Naive thymus-derived CD4-positive, alpha-beta T cell (primary cell): Measurements from ENCODE around the gene ENAM. TPM values are rescaled to one million over a fixed set of nuclear protein-coding genes. Genes with fewer than 3 reads are reported as not detected.
"Not testable (repeated sequence)": the region's sequence is repeated elsewhere in the genome, so short reads cannot be mapped to it uniquely, and the experiment has no call there.

Experiments used
- ATAC-seq: fragments of 150-1000 bp; cut with Tn5 transposase; 2 replicates; pipeline ENCODE4 v1.10.0; 2021; ENCODE audit warnings: mild to moderate bottlenecking, moderate library complexity
- CTCF ChIA-PET: fragments of 350-600 bp; sonication (Branson Sonifier 250); formaldehyde crosslinking; loops from one replicate; lab custom pipeline; 2021; ENCODE audit warnings: antibody characterized with exemption; lab: Charles Lee
- POLR2A ChIA-PET: fragments of 350-600 bp; sonication (Branson Sonifier 250); formaldehyde crosslinking; loops from one replicate; lab custom pipeline; 2021; ENCODE audit warnings: antibody characterized with exemption, inconsistent platforms; lab: Charles Lee
- DNase-seq, 9 donors: peaks; one replicate each; pipeline versions ENCODE4 v3.0.0 to v3.0.0-alpha.2; 2020 to 2022; ENCODE audit warnings: mixed read lengths in 1 of 9
- H3K27ac ChIP-seq: one replicate; pipeline ENCODE4 v1.7.0; 2013; ENCODE audit warnings: mild to moderate bottlenecking, low read depth, low read length, moderate library complexity
- H3K27me3 ChIP-seq, 2 donors: one replicate each; pipeline ENCODE4 v1.7.0; 2013; ENCODE audit warnings: low read length in 2 of 2, mild to moderate bottlenecking in 2 of 2, moderate library complexity in 2 of 2; ENCODE audit not compliant: control insufficient read depth in 2 of 2, insufficient read depth in 2 of 2
- H3K36me3 ChIP-seq, 3 experiments: 1 replicate in 2 of 3; 2 replicates in 1 of 3; pipeline ENCODE4 v1.7.0; 2013; ENCODE audit warnings: low read length in 3 of 3, mild to moderate bottlenecking in 3 of 3, moderate library complexity in 1 of 3; ENCODE audit not compliant: insufficient read depth in 3 of 3, control insufficient read depth in 2 of 3
- H3K4me1 ChIP-seq, 2 donors: one replicate each; pipeline ENCODE4 v1.7.0; 2013; ENCODE audit warnings: low read length in 2 of 2, mild to moderate bottlenecking in 2 of 2, moderate library complexity in 1 of 2; ENCODE audit not compliant: control insufficient read depth in 2 of 2, insufficient read depth in 2 of 2
- H3K4me3 ChIP-seq: 2 replicates; pipeline ENCODE4 v1.7.0; 2013; ENCODE audit warnings: mild to moderate bottlenecking, low read length
- H3K9me3 ChIP-seq, 3 experiments: 1 replicate in 2 of 3; 2 replicates in 1 of 3; pipeline ENCODE4 v1.7.0; 2013; ENCODE audit warnings: low read length in 3 of 3; ENCODE audit not compliant: control insufficient read depth in 2 of 3
- H3K27ac Mint-ChIP-seq, 9 donors: one replicate each; pipeline ENCODE4 v1.8.0; 2020 to 2022; ENCODE audit warnings: mixed read lengths in 9 of 9, mild to moderate bottlenecking in 8 of 9, moderate library complexity in 5 of 9, inconsistent platforms in 2 of 9
- H3K27me3 Mint-ChIP-seq, 5 donors: one replicate each; pipeline ENCODE4 v1.8.0; 2021 to 2022; ENCODE audit warnings: mixed read lengths in 5 of 5, mild to moderate bottlenecking in 1 of 5
- H3K36me3 Mint-ChIP-seq, 5 donors: one replicate each; pipeline ENCODE4 v1.8.0; 2020 to 2022; ENCODE audit warnings: mixed read lengths in 5 of 5, mild to moderate bottlenecking in 3 of 5, inconsistent platforms in 1 of 5
- H3K4me1 Mint-ChIP-seq, 7 donors: one replicate each; pipeline ENCODE4 v1.8.0; 2020 to 2022; ENCODE audit warnings: mixed read lengths in 7 of 7, mild to moderate bottlenecking in 3 of 7, inconsistent platforms in 1 of 7
- H3K4me3 Mint-ChIP-seq, 10 donors: one replicate each; pipeline ENCODE4 v1.8.0; 2020 to 2022; ENCODE audit warnings: mild to moderate bottlenecking in 10 of 10, mixed read lengths in 10 of 10, moderate library complexity in 6 of 10, inconsistent platforms in 2 of 10
- H3K9me3 Mint-ChIP-seq, 11 donors: one replicate each; pipeline ENCODE4 v1.8.0; 2020 to 2022; ENCODE audit warnings: mixed read lengths in 11 of 11, mild to moderate bottlenecking in 4 of 11, inconsistent platforms in 1 of 11, moderate library complexity in 1 of 11
- intact Hi-C, 2 donors: fragments of 100-400 bp; cut with micrococcal nuclease; formaldehyde crosslinking; loops; one replicate each; pipeline ENCODE4 v1.15.1; 2023
- polyA plus RNA-seq, 2 donors: library from polyadenylated mRNA; unstranded; fragments of 300-500 nt; fragmentation: Illumina TruSeq; gene quantifications; one replicate each; pipeline ENCODE4 v1.2.3, GENCODE V29; 2021
- total RNA-seq, 6 experiments: library from RNA in 5 of 6; stranded (reverse) in 5 of 6; gene quantifications; 1 replicate in 5 of 6; 2 replicates in 1 of 6; pipeline ENCODE4 v1.2.3 and lab custom pipeline; 2021 to 2026

Gene ENAM
- total and polyA plus RNA-seq, 7 experiments from 2014 or later: not detected

- no peak overlapping the region for H3K4me3 ChIP-seq
- no peaks in the 10 kb centered on the region for H3K27me3 ChIP-seq
- no peaks in the 10 kb centered on the region for H3K4me1 ChIP-seq
- Mint-ChIP-seq H3K4me1 (no peaks in the 10 kb centered on the region), H3K27me3 (peaks cover 7 to 22% (median 16%) of the 10 kb centered on the region in 5 donors), H3K27ac (no peak overlapping the region), H3K36me3 (no peaks in the 10 kb centered on the region), H3K9me3 (no peaks in the 10 kb centered on the region), H3K4me3 (no peak overlapping the region)
- intact Hi-C loops: no loop called here
- no peak overlapping the region for H3K27ac ChIP-seq
- DNase-seq (no peak), ATAC-seq (no peak)
- no peaks in the 10 kb centered on the region for H3K9me3 ChIP-seq
- CTCF ChIA-PET: no interaction called here
- no peaks in the 10 kb centered on the region for H3K36me3 ChIP-seq
- POLR2A ChIA-PET: no interaction called here
Observed at GRCh38 chr4:70634482-70634881, 5.9 kb downstream of the ENAM start.

GRCh38 chr4:70637239-70637913, 8.8 kb downstream of the ENAM start:
- no peak for ATAC-seq
- H3K27ac ChIP-seq: no peak overlapping the region
- no peak for DNase-seq
- no peaks in the 10 kb centered on the region for H3K36me3 Mint-ChIP-seq
- intact Hi-C loops: no loop called here
- H3K4me3 ChIP-seq: no peak overlapping the region
- H3K4me1 ChIP-seq: no peaks in the 10 kb centered on the region
- ChIA-PET POLR2A (no interaction called here), CTCF (no interaction called here)
- peaks cover 0 to 2% (median 0%) of the 10 kb centered on the region in 7 donors for H3K4me1 Mint-ChIP-seq
- no peaks in the 10 kb centered on the region for H3K9me3 ChIP-seq
- H3K27ac Mint-ChIP-seq: no peak overlapping the region
- no peaks in the 10 kb centered on the region for H3K36me3 ChIP-seq
- H3K27me3 ChIP-seq: no peaks in the 10 kb centered on the region
- no peak overlapping the region for H3K4me3 Mint-ChIP-seq
- no peaks in the 10 kb centered on the region for H3K9me3 Mint-ChIP-seq
- H3K27me3 Mint-ChIP-seq: peaks cover 9 to 20% (median 11%) of the 10 kb centered on the region in 5 donors

GRCh38 chr4:70640192-70640591, 11.6 kb downstream of the ENAM start:
- H3K9me3 ChIP-seq: no peaks in the 10 kb centered on the region
- Mint-ChIP-seq H3K4me3 (no peak overlapping the region), H3K36me3 (no peaks in the 10 kb centered on the region), H3K4me1 (peaks cover 0 to 2% (median 0%) of the 10 kb centered on the region in 7 donors), H3K27ac (no peak overlapping the region), H3K9me3 (peaks cover 0 to 3% (median 0%) of the 10 kb centered on the region in 11 donors), H3K27me3 (peaks cover 0 to 4% (median 0%) of the 10 kb centered on the region in 5 donors)
- H3K36me3 ChIP-seq: no peaks in the 10 kb centered on the region
- no peaks in the 10 kb centered on the region for H3K27me3 ChIP-seq
- no peaks in the 10 kb centered on the region for H3K4me1 ChIP-seq
- ATAC-seq (no peak), DNase-seq (no peak)
- intact Hi-C loops: no loop called here
- no peak overlapping the region for H3K4me3 ChIP-seq
- no peak overlapping the region for H3K27ac ChIP-seq
- CTCF ChIA-PET: no interaction called here
- POLR2A ChIA-PET: no interaction called here

GRCh38 chr4:70650741-70651140, 22.2 kb downstream of the ENAM start:
- H3K36me3 ChIP-seq, DNase-seq, H3K27ac ChIP-seq, H3K27me3 ChIP-seq, H3K9me3 ChIP-seq, H3K4me3 ChIP-seq, ATAC-seq, H3K4me1 Mint-ChIP-seq, H3K4me1 ChIP-seq, H3K4me3 Mint-ChIP-seq, H3K36me3 Mint-ChIP-seq, H3K9me3 Mint-ChIP-seq, POLR2A ChIA-PET: not testable (repeated sequence)
- CTCF ChIA-PET: interaction anchor here (0.7 to 1.8 kb wide), 3 partner anchors 357 to 360 kb away, joined by 5 to 10 read pairs (median 7); no protein-coding TSS in a partner anchor
- Mint-ChIP-seq H3K27ac (peak overlapping the region in 1 of 9 donors; percentile 41), H3K27me3 (peaks cover 0 to 22% (median 3%) of the 10 kb centered on the region in 5 donors)
- intact Hi-C loops: loop anchor here (5.0 kb wide), 3 partner anchors 252 to 532 kb away; partner anchors contain the start of gene MOB1B (in 1 of the 2)

GRCh38 chr4:70651864-70652506, 23.4 kb downstream of the ENAM start:
- intact Hi-C loops: loop anchor here (1.0 to 5.0 kb wide), 16 partner anchors 36 to 1651 kb away; partner anchors contain the start of genes MOB1B (in 2 of the 2) and UTP3 (in 2 of the 2)
- ChIA-PET CTCF (interaction anchor here (0.6 to 1.8 kb wide), 17 partner anchors 9 to 584 kb away, joined by 3 to 10 read pairs (median 3); partner anchors contain the start of gene ENAM), POLR2A (interaction anchor here (0.6 kb wide), 2 partner anchors 167 to 353 kb away, joined by 4 to 5 read pairs; no protein-coding TSS in a partner anchor)
- Mint-ChIP-seq H3K4me1 (peaks cover 0 to 6% (median 0%) of the 10 kb centered on the region in 7 donors), H3K9me3 (no peaks in the 10 kb centered on the region), H3K4me3 (no peak overlapping the region), H3K27ac (no peak overlapping the region), H3K27me3 (peaks cover 0 to 25% (median 3%) of the 10 kb centered on the region in 5 donors), H3K36me3 (no peaks in the 10 kb centered on the region)
- ATAC-seq (peak; percentile 61), DNase-seq (peak in 6 of 9 donors; percentile 12 to 47 (median 40))
- Histone ChIP-seq H3K9me3 (no peaks in the 10 kb centered on the region), H3K27me3 (no peaks in the 10 kb centered on the region), H3K4me3 (no peak overlapping the region), H3K4me1 (no peaks in the 10 kb centered on the region), H3K27ac (no peak overlapping the region), H3K36me3 (no peaks in the 10 kb centered on the region)

- CTCF ChIA-PET: interaction anchor here (0.6 to 1.0 kb wide), 2 partner anchors 11 to 368 kb away, joined by 3 to 4 read pairs; no protein-coding TSS in a partner anchor
- Histone ChIP-seq H3K4me1 (no peaks in the 10 kb centered on the region), H3K36me3 (no peaks in the 10 kb centered on the region), H3K9me3 (no peaks in the 10 kb centered on the region), H3K4me3 (no peak overlapping the region), H3K27me3 (no peaks in the 10 kb centered on the region), H3K27ac (no peak overlapping the region)
- intact Hi-C loops: loop anchor here (5.0 kb wide), 3 partner anchors 248 to 528 kb away; partner anchors contain the start of gene MOB1B (in 1 of the 2)
- Mint-ChIP-seq H3K4me1 (peaks cover 0 to 8% (median 0%) of the 10 kb centered on the region in 7 donors), H3K27me3 (peaks cover 0 to 32% (median 6%) of the 10 kb centered on the region in 5 donors), H3K27ac (no peak overlapping the region), H3K36me3 (no peaks in the 10 kb centered on the region), H3K4me3 (no peak overlapping the region), H3K9me3 (no peaks in the 10 kb centered on the region)
- POLR2A ChIA-PET: no interaction called here
- DNase-seq: no peak
- ATAC-seq: peak; percentile 69
Observed at GRCh38 chr4:70654605-70655011, 26.1 kb downstream of the ENAM start.
